A549 (cell line): ENCODE data around the gene MACF1. TPM values are rescaled to one million over a fixed set of nuclear protein-coding genes. Genes with fewer than 3 reads are reported as not detected.

Experiments
- ATAC-seq, 2 experiments: fragments of 200-7000 bp in 1 of 2; fragments of >200 bp in 1 of 2; cut with Nextera tagmentation in 1 of 2; cut with Tn5 transposase in 1 of 2; 3 replicates each; pipeline versions ENCODE4 v1.8.0 to v1.9.1; 2018 to 2020; ENCODE audit warnings: mild to moderate bottlenecking in 1 of 2, moderate library complexity in 1 of 2
- CTCF ChIA-PET: fragments of 300-600 bp; sonication (Branson Sonifier 250); formaldehyde crosslinking; extraction: SDS; loops from one replicate; lab custom pipeline; 2021; ENCODE audit warnings: antibody characterized with exemption, inconsistent platforms; lab: Yijun Ruan, JAX
- POLR2A ChIA-PET: fragments of 350-600 bp; formaldehyde crosslinking; extraction: SDS; loops from one replicate; lab custom pipeline; 2021; ENCODE audit warnings: antibody characterized with exemption, inconsistent platforms; lab: Yijun Ruan, JAX
- DNase-seq, 2 experiments: peaks; one replicate each; pipeline versions ENCODE4 v3.0.0 to v3.0.0-alpha.2; 2011 to 2016; ENCODE audit warnings: low read depth in 1 of 2, low spot score in 1 of 2
- FAIRE-seq: peaks from 2 replicates; lab custom pipeline; 2011; peaks lifted over from hg19 to GRCh38; lab: Jason Lieb, UNC
- H3K27ac ChIP-seq, 2 experiments: fragments of >200 bp; sonication (Bioruptor Twin); formaldehyde crosslinking; 3 replicates each; pipeline ENCODE4 v1.5.1; 2016 to 2017
- H3K4me1 ChIP-seq: fragments of >200 bp; sonication (Bioruptor Twin); formaldehyde crosslinking; 3 replicates; pipeline ENCODE4 v1.6.1; 2016
- H3K4me2 ChIP-seq: fragments of >200 bp; sonication (Bioruptor Twin); formaldehyde crosslinking; 3 replicates; pipeline ENCODE4 v1.6.1; 2016
- H3K4me3 ChIP-seq: fragments of >200 bp; sonication (Bioruptor Twin); formaldehyde crosslinking; 3 replicates; pipeline ENCODE4 v1.5.1; 2016
- H3K9me3 ChIP-seq: fragments of >200 bp; sonication (Bioruptor Twin); formaldehyde crosslinking; 3 replicates; pipeline ENCODE4 v1.6.1; 2016
- ATOH8 ChIP-seq: fragments of 250-450 bp; sonication (Bioruptor Pico); IDR thresholded peaks from 2 replicates; pipeline ENCODE4 v1.5.0; 2020; ENCODE audit warnings: low read depth, mild to moderate bottlenecking, moderate library complexity
- CBX2 ChIP-seq: fragments of 200-600 bp; sonication (generic); IDR thresholded peaks from 2 replicates; pipeline ENCODE4 v1.6.1; 2016; ENCODE audit warnings: low read depth, mild to moderate bottlenecking, borderline replicate concordance
- CHD2 ChIP-seq: fragments of 150-350 bp; IDR thresholded peaks from 2 replicates; pipeline ENCODE4 v1.6.1; 2014; ENCODE audit warnings: low read length; ENCODE audit not compliant: partially characterized antibody
- EHF ChIP-seq: fragments of 250-450 bp; sonication (Bioruptor Pico); IDR thresholded peaks from 2 replicates; pipeline ENCODE4 v1.5.0; 2020; ENCODE audit warnings: mild to moderate bottlenecking
- ELK1 ChIP-seq: fragments of 150-350 bp; IDR thresholded peaks from 2 replicates; pipeline ENCODE4 v1.6.1; 2014; ENCODE audit warnings: low read depth, mild to moderate bottlenecking, low read length
- EP300 ChIP-seq, 2 experiments: fragments of >200 bp; sonication (Bioruptor Twin); formaldehyde crosslinking; IDR thresholded peaks; 2 replicates in 1 of 2; 3 replicates in 1 of 2; pipeline ENCODE4 v1.6.1; 2016 to 2017
- ESRRA ChIP-seq: fragments of 150-350 bp; IDR thresholded peaks from 2 replicates; pipeline ENCODE4 v1.6.1; 2014; ENCODE audit warnings: mild to moderate bottlenecking, low read length, borderline replicate concordance
- FOSB ChIP-seq: fragments of 250-450 bp; sonication (Bioruptor Pico); IDR thresholded peaks from 2 replicates; pipeline ENCODE4 v1.5.0; 2020; ENCODE audit warnings: mild to moderate bottlenecking, moderate library complexity
- FOXS1 ChIP-seq: fragments of 250-450 bp; sonication (Bioruptor Pico); IDR thresholded peaks from 2 replicates; pipeline ENCODE4 v1.5.0; 2020; ENCODE audit warnings: mild to moderate bottlenecking, moderate library complexity
- HES2 ChIP-seq: fragments of >200 bp; sonication (Bioruptor Twin); formaldehyde crosslinking; IDR thresholded peaks from 2 replicates; pipeline ENCODE4 v1.6.1; 2016
- HEYL ChIP-seq: fragments of 250-450 bp; sonication (Bioruptor Pico); IDR thresholded peaks from 2 replicates; pipeline ENCODE4 v1.8.0; 2021; ENCODE audit warnings: mild to moderate bottlenecking, moderate library complexity
- HMGXB4 ChIP-seq: fragments of 250-450 bp; sonication (Bioruptor Pico); IDR thresholded peaks from 2 replicates; pipeline ENCODE4 v1.5.0; 2021; ENCODE audit warnings: mild to moderate bottlenecking, moderate library complexity, borderline replicate concordance
- HOXA7 ChIP-seq: fragments of 250-450 bp; sonication (Bioruptor Pico); IDR thresholded peaks from 2 replicates; pipeline ENCODE4 v1.5.0; 2020; ENCODE audit warnings: mild to moderate bottlenecking, moderate library complexity
- JUNB ChIP-seq: fragments of >200 bp; sonication (Bioruptor Twin); formaldehyde crosslinking; IDR thresholded peaks from 2 replicates; pipeline ENCODE4 v1.6.1; 2016
- KDM1A ChIP-seq: fragments of 200-600 bp; sonication (generic); IDR thresholded peaks from 2 replicates; pipeline ENCODE4 v1.6.1; 2016; ENCODE audit warnings: low read depth, mild to moderate bottlenecking
- KDM5A ChIP-seq: fragments of 200-600 bp; sonication (generic); IDR thresholded peaks from 2 replicates; pipeline ENCODE4 v1.6.1; 2016; ENCODE audit warnings: antibody characterized with exemption, mild to moderate bottlenecking
- MAFK ChIP-seq: fragments of 450-650 bp; IDR thresholded peaks from 2 replicates; pipeline ENCODE4 v1.6.1; 2014; ENCODE audit not compliant: partially characterized antibody
- MYC ChIP-seq: IDR thresholded peaks from 2 replicates; pipeline ENCODE4 v1.6.1; 2012; ENCODE audit warnings: mild to moderate bottlenecking, inconsistent platforms, low read length, improper control_type of control experiment, borderline replicate concordance
- PBX3 ChIP-seq: IDR thresholded peaks from 2 replicates; pipeline ENCODE4 v1.6.1; 2012
- PHF8 ChIP-seq: fragments of 200-600 bp; sonication (generic); IDR thresholded peaks from 2 replicates; pipeline ENCODE4 v1.6.1; 2016; ENCODE audit warnings: low read depth, mild to moderate bottlenecking, antibody characterized with exemption, moderate library complexity, borderline replicate concordance
- POLR2AphosphoS2 ChIP-seq: conservative IDR thresholded peaks from 2 replicates; pipeline ENCODE4 v1.6.1; 2012; ENCODE audit warnings: low read length, improper control_type of control experiment, inconsistent platforms
- RAD21 ChIP-seq, 2 experiments: fragments of >200 bp in 1 of 2; sonication (Bioruptor Twin) in 1 of 2; formaldehyde crosslinking in 1 of 2; IDR thresholded peaks in 1 of 2; conservative IDR thresholded peaks in 1 of 2; 2 replicates in 1 of 2; 3 replicates in 1 of 2; pipeline ENCODE4 v1.6.1; 2012 to 2018; ENCODE audit warnings: inconsistent platforms in 1 of 2
- RFX5 ChIP-seq: fragments of 450-650 bp; IDR thresholded peaks from 2 replicates; pipeline ENCODE4 v1.7.1; 2014; ENCODE audit warnings: antibody characterized with exemption, mild to moderate bottlenecking, moderate library complexity
- ZSCAN20 ChIP-seq: fragments of 250-450 bp; sonication (Bioruptor Pico); IDR thresholded peaks from 2 replicates; pipeline ENCODE4 v1.8.0; 2022; ENCODE audit warnings: mild to moderate bottlenecking, moderate library complexity
- WGBS: methylation state at CpG from one replicate; pipeline ENCODE4 v1.1.6; 2017; ENCODE audit errors: missing lambda C conversion rate; 5-methylcytosine and 5-hydroxymethylcytosine counted together
- polyA plus RNA-seq, 4 experiments: library from polyadenylated mRNA; depleted of rRNA in 3 of 4; stranded (reverse); fragments of >200 nt; fragmentation: RNase III in 1 of 4; extraction: RNeasy Plus Mini Kit Qiagen cat#74134 plus additional on column Dnase treatment in 1 of 4; gene quantifications; 2 replicates in 3 of 4; 3 replicates in 1 of 4; pipeline ENCODE4 v1.2.3, GENCODE V29; 2011 to 2017

The MACF1 gene
- polyA plus RNA-seq, 2 of the 4 experiments (the other 2 are of a cell fraction) = 45.7 to 64.2 TPM

- Histone ChIP-seq H3K9me3 (no peaks in the 10 kb centered on the region), H3K4me3 (no peak overlapping the region), H3K27ac (peak overlapping the region in 1 of 2 experiments; percentile 72; a peak in 3 of 6 replicates), H3K4me1 (peaks cover 49% of the 10 kb centered on the region), H3K4me2 (peak overlapping the region; percentile 20)
- DNase-seq (no peak), ATAC-seq (peak; percentile 47 to 63; a peak in 5 of 6 replicates), FAIRE-seq (no peak)
- 58% methylated on average over 7 of the region's 7 CpGs for WGBS
- POLR2A ChIA-PET = no interaction called here
- CTCF ChIA-PET = interaction anchor here (0.6 to 4.9 kb wide), 10 partner anchors 9 to 115 kb away, joined by 3 to 19 read pairs (median 3); no protein-coding TSS in a partner anchor
- no peak for TF ChIP-seq ZSCAN20
- no peak for TF ChIP-seq FOSB (CRISPR knock-in tag)
- TF ChIP-seq FOXS1 (CRISPR knock-in tag) = no peak
- TF ChIP-seq KDM5A = no peak
- no peak for TF ChIP-seq MAFK
- TF ChIP-seq CHD2 = no peak
- TF ChIP-seq PBX3 = no peak
- TF ChIP-seq HOXA7 (CRISPR knock-in tag) = no peak
- TF ChIP-seq RAD21 (conservative IDR thresholded peaks at IDR 0.05 in 1 of 2, IDR thresholded peaks at IDR 0.05 in 1 of 2) = no peak
- TF ChIP-seq EP300 (IDR thresholded peaks at IDR 0.05) = no peak
- no peak for TF ChIP-seq ELK1
- TF ChIP-seq ESRRA = no peak
- no peak for TF ChIP-seq ATOH8
- TF ChIP-seq HMGXB4 (CRISPR knock-in tag) = no peak
- no peak for TF ChIP-seq POLR2AphosphoS2
- TF ChIP-seq HES2 = no peak
- TF ChIP-seq PHF8 = no peak
- no peak for TF ChIP-seq KDM1A
Observed at GRCh38 chr1:39214021-39214713, 9.7 kb downstream of the MACF1 start.

- no peak for FAIRE-seq
- WGBS = 83% methylated on average over 1 of the region's 1 CpG
Observed at GRCh38 chr1:39214714-39214997, 10.2 kb downstream of the MACF1 start.

More at GRCh38 chr1:39214714-39214997, 10.2 kb downstream of the MACF1 start:
- H3K27ac ChIP-seq = peak overlapping the region in 1 of 2 experiments; percentile 14; a peak in 2 of 6 replicates
- no peak for TF ChIP-seq HOXA7 (CRISPR knock-in tag)
- no peak for TF ChIP-seq CBX2
- no peak for TF ChIP-seq POLR2AphosphoS2
- TF ChIP-seq RFX5 = no peak
- TF ChIP-seq MYC = no peak
- TF ChIP-seq HEYL (CRISPR knock-in tag) = no peak
- no peak for TF ChIP-seq ATOH8
- TF ChIP-seq JUNB = no peak
- TF ChIP-seq EHF (CRISPR knock-in tag) = no peak
- TF ChIP-seq, all 56 proteins: peak for 0
- ChIA-PET CTCF (interaction anchor here (0.6 to 4.9 kb wide), 9 partner anchors 8 to 115 kb away, joined by 3 to 19 read pairs (median 3); no protein-coding TSS in a partner anchor), POLR2A (no interaction called here)
- DNase-seq = no peak
- H3K4me3 ChIP-seq = no peak overlapping the region
- H3K9me3 ChIP-seq = no peaks in the 10 kb centered on the region
- ATAC-seq = peak; percentile 24 to 49; a peak in 4 of 6 replicates
- peaks cover 49% of the 10 kb centered on the region for H3K4me1 ChIP-seq
- H3K4me2 ChIP-seq = peak overlapping the region; percentile 20; the same call in 1 of the 3 replicates
